K562 (cell line): ENCODE measurements around the gene SIGLEC6. TPM values are rescaled to one million over a fixed set of nuclear protein-coding genes. Genes with fewer than 3 reads are reported as not detected.

ENCODE experiments used
- MTA3 ChIP-seq: fragments of 450-650 bp; formaldehyde crosslinking; IDR thresholded peaks from 2 replicates; pipeline ENCODE4 v1.6.1; 2017; ENCODE audit warnings: mild to moderate bottlenecking, borderline replicate concordance
- MYNN ChIP-seq, 2 experiments: sonication (generic); formaldehyde crosslinking in 1 of 2; IDR thresholded peaks; 2 replicates each; pipeline versions ENCODE4 v1.5.0 to v1.6.1; 2016 to 2020; ENCODE audit warnings: antibody characterized with exemption in 1 of 2, missing genetic modification reagents in 1 of 2
- NCOA1 ChIP-seq: fragments of 450-650 bp; IDR thresholded peaks from 2 replicates; pipeline ENCODE4 v1.6.1; 2016; ENCODE audit warnings: low read depth
- POLR2AphosphoS5 ChIP-seq: IDR thresholded peaks from 2 replicates; pipeline ENCODE4 v1.6.1; 2011; ENCODE audit warnings: mild to moderate bottlenecking, low read depth, low read length, moderate library complexity; ENCODE audit not compliant: control insufficient read depth, insufficient read depth
- PTRF ChIP-seq: fragments of 450-650 bp; IDR thresholded peaks from 2 replicates; pipeline ENCODE4 v1.6.1; 2016; ENCODE audit warnings: mild to moderate bottlenecking, missing genetic modification characterization, missing compliant biosample characterization
- SP2 ChIP-seq: IDR thresholded peaks from 2 replicates; pipeline ENCODE4 v1.6.1; 2011; ENCODE audit warnings: mild to moderate bottlenecking, low read depth, low read length, moderate library complexity; ENCODE audit not compliant: poor library complexity, severe bottlenecking; ENCODE audit errors: extremely low read depth
- TAL1 ChIP-seq: fragments of 450-650 bp; IDR thresholded peaks from 2 replicates; pipeline ENCODE4 v1.6.1; 2016; ENCODE audit warnings: mild to moderate bottlenecking
- TBL1XR1 ChIP-seq, 2 experiments: IDR thresholded peaks; 2 replicates each; pipeline ENCODE4 v1.6.1; 2012; ENCODE audit warnings: improper control_type of control experiment in 2 of 2, low read length in 2 of 2, mild to moderate bottlenecking in 1 of 2
- TCF7 ChIP-seq: sonication (generic); IDR thresholded peaks from 2 replicates; pipeline ENCODE4 v1.6.1; 2016; ENCODE audit warnings: antibody characterized with exemption, borderline replicate concordance
- TEAD4 ChIP-seq, 2 experiments: sonication (generic) in 1 of 2; formaldehyde crosslinking in 1 of 2; IDR thresholded peaks; 2 replicates each; pipeline versions ENCODE4 v1.6.1 to v1.8.0; 2012 to 2022; ENCODE audit warnings: borderline replicate concordance in 1 of 2, inconsistent platforms in 1 of 2, low read length in 1 of 2, mild to moderate bottlenecking in 1 of 2, missing genetic modification reagents in 1 of 2
- UBTF ChIP-seq, 2 experiments: IDR thresholded peaks; 2 replicates each; pipeline ENCODE4 v1.6.1; 2012; ENCODE audit warnings: improper control_type of control experiment in 2 of 2, low read depth in 2 of 2, low read length in 2 of 2, borderline replicate concordance in 1 of 2
- polyA plus RNA-seq, 8 experiments: library from polyadenylated mRNA; depleted of rRNA in 4 of 8; stranded (reverse) in 5 of 8; unstranded in 3 of 8; fragments of >200 nt; fragmentation: Nextera tagmentation in 2 of 8; fragmentation: Illumina TruSeq in 1 of 8; extraction: Ambion mirVana in 2 of 8; extraction: Trizol in 1 of 8; gene quantifications; 2 replicates each; pipeline versions ENCODE4 v1.2.1 to v1.2.3, GENCODE V29; 2011 to 2014; ENCODE audit warnings: inconsistent platforms in 1 of 8, missing spikeins in 1 of 8
- total RNA-seq, 7 experiments: library from RNA; depleted of rRNA in 6 of 7; stranded (reverse); fragments of >200 nt in 6 of 7; fragmentation: Illumina TruSeq in 2 of 7; extraction: Trizol in 2 of 7; gene quantifications; 2 replicates each; pipeline versions ENCODE4 v1.2.1 to v1.2.3, GENCODE V29; 2011 to 2021; ENCODE audit warnings: low replicate concordance in 1 of 7
- TF ChIP-seq, protein P1 (sequence below), 2 experiments: fragments of 450-650 bp; IDR thresholded peaks; 2 replicates each; pipeline ENCODE4 v1.6.1; 2018; ENCODE audit warnings: mild to moderate bottlenecking in 2 of 2, low read depth in 1 of 2; ENCODE audit not compliant: partially characterized antibody in 2 of 2
- TF ChIP-seq, protein P2 (sequence below): fragments of 450-650 bp; formaldehyde crosslinking; IDR thresholded peaks from 2 replicates; pipeline ENCODE4 v1.4.0; 2020; ENCODE audit warnings: mild to moderate bottlenecking, mixed read lengths
- TF ChIP-seq, protein P3 (sequence below): fragments of 450-650 bp; IDR thresholded peaks from 2 replicates; pipeline ENCODE4 v1.6.1; 2017; ENCODE audit warnings: antibody characterized with exemption

SIGLEC6 gene
- total and polyA plus RNA-seq, 9 of the 15 experiments (the other 6 are each of a cell fraction or from before 2014, with no cell fraction given): 0.03 to 17.5 (median 0.71) TPM

- TF ChIP-seq UBTF (IDR thresholded peaks at IDR 0.05; ENCODE audit: borderline replicate concordance in 1 of 2, low read depth in 2 of 2, low read length in 2 of 2) (peak in 1 of 2 experiments; percentile 74; a peak in 1 of 4 replicates), SP2 (no peak), MTA3 (peak; percentile 88; the same call in 1 of the 2 replicates), TBL1XR1 (IDR thresholded peaks at IDR 0.05; ENCODE audit: low read length in 2 of 2) (peak; percentile 87 to 98; a peak in 3 of 4 replicates), PTRF (tag) (no peak), TEAD4 (IDR thresholded peaks at IDR 0.05; ENCODE audit: low read length) (peak; percentile 99), TEAD4 (CRISPR knock-in tag; IDR thresholded peaks at IDR 0.05; ENCODE audit: borderline replicate concordance) (no peak), TCF7 (no peak), MYNN (IDR thresholded peaks at IDR 0.05) (peak; percentile 80), MYNN (CRISPR knock-in tag; IDR thresholded peaks at IDR 0.05) (no peak), NCOA1 (peak; percentile 95), POLR2AphosphoS5 (peak; percentile 96), TAL1 (peak; percentile 98)
- TF ChIP-seq, protein P1, sequence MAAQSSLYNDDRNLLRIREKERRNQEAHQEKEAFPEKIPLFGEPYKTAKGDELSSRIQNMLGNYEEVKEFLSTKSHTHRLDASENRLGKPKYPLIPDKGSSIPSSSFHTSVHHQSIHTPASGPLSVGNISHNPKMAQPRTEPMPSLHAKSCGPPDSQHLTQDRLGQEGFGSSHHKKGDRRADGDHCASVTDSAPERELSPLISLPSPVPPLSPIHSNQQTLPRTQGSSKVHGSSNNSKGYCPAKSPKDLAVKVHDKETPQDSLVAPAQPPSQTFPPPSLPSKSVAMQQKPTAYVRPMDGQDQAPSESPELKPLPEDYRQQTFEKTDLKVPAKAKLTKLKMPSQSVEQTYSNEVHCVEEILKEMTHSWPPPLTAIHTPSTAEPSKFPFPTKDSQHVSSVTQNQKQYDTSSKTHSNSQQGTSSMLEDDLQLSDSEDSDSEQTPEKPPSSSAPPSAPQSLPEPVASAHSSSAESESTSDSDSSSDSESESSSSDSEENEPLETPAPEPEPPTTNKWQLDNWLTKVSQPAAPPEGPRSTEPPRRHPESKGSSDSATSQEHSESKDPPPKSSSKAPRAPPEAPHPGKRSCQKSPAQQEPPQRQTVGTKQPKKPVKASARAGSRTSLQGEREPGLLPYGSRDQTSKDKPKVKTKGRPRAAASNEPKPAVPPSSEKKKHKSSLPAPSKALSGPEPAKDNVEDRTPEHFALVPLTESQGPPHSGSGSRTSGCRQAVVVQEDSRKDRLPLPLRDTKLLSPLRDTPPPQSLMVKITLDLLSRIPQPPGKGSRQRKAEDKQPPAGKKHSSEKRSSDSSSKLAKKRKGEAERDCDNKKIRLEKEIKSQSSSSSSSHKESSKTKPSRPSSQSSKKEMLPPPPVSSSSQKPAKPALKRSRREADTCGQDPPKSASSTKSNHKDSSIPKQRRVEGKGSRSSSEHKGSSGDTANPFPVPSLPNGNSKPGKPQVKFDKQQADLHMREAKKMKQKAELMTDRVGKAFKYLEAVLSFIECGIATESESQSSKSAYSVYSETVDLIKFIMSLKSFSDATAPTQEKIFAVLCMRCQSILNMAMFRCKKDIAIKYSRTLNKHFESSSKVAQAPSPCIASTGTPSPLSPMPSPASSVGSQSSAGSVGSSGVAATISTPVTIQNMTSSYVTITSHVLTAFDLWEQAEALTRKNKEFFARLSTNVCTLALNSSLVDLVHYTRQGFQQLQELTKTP (IDR thresholded peaks at IDR 0.05; ENCODE audit: low read depth in 1 of 2, partially characterized antibody in 2 of 2): peak; percentile 78 to 95
- TF ChIP-seq, protein P2, sequence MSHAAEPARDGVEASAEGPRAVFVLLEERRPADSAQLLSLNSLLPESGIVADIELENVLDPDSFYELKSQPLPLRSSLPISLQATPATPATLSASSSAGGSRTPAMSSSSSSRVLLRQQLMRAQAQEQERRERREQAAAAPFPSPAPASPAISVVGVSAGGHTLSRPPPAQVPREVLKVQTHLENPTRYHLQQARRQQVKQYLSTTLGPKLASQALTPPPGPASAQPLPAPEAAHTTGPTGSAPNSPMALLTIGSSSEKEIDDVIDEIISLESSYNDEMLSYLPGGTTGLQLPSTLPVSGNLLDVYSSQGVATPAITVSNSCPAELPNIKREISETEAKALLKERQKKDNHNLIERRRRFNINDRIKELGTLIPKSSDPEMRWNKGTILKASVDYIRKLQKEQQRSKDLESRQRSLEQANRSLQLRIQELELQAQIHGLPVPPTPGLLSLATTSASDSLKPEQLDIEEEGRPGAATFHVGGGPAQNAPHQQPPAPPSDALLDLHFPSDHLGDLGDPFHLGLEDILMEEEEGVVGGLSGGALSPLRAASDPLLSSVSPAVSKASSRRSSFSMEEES (CRISPR knock-in tag): no peak
- TF ChIP-seq, protein P3, sequence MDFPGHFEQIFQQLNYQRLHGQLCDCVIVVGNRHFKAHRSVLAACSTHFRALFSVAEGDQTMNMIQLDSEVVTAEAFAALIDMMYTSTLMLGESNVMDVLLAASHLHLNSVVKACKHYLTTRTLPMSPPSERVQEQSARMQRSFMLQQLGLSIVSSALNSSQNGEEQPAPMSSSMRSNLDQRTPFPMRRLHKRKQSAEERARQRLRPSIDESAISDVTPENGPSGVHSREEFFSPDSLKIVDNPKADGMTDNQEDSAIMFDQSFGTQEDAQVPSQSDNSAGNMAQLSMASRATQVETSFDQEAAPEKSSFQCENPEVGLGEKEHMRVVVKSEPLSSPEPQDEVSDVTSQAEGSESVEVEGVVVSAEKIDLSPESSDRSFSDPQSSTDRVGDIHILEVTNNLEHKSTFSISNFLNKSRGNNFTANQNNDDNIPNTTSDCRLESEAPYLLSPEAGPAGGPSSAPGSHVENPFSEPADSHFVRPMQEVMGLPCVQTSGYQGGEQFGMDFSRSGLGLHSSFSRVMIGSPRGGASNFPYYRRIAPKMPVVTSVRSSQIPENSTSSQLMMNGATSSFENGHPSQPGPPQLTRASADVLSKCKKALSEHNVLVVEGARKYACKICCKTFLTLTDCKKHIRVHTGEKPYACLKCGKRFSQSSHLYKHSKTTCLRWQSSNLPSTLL: peak; percentile 89; the same call in 1 of the 2 replicates
These were observed 15.4 kb upstream of the SIGLEC6 start (continued) for GRCh38 chr19:51546650-51547396.
